Heart left ventricle (tissue), 13 donors: Measurements from ENCODE around the gene RNF126.

ENCODE experiments used
- CTCF ChIP-seq, 12 donors: fragments of 200-600 bp; sonication (generic) in 4 of 12; IDR thresholded peaks; one replicate each; pipeline versions ENCODE4 v1.5.0 to v1.8.0; 2018 to 2022; ENCODE audit warnings: antibody characterized with exemption in 12 of 12, mild to moderate bottlenecking in 5 of 12
- POLR2A ChIP-seq, 2 donors: fragments of 450-650 bp; IDR thresholded peaks; one replicate each; pipeline ENCODE4 v1.6.1; 2017; ENCODE audit warnings: antibody characterized with exemption in 2 of 2, mild to moderate bottlenecking in 2 of 2, moderate library complexity in 2 of 2
- donor health status: ischemic (EF 13 %, LVEDD 7.1; RV severe dilation, severe dysfunction).
- donor health status: DM: no; HTN: yes; CAD: no.
- donor health status: DM: no; HTN: no; CAD: no.
- donor health status: ischemic (EF 25% LVEDD 6.9; RV normal size, moderate dysfunction).
- donor health status: ischemic (EF 25% LVEDD 5.7; RV mildly dilated, moderate dysfunction).
- donor health status: ischemic (EF 35%, LVEDD 5.7; RV mildly dilated, moderate dysfunction).
- donor health status: nonischemic (EF 11% LVEDD 7.7; RV severe dilation, severe dysfunction).
- donor health status: DM: yes; HTN: yes; CAD: no.
- donor health status: PGD.
- donor health status: ischemic (EF 29% LVEDD 5.4; RV normal size, mild dysfunction).
- donor health status: nonischemic (EF 23%, LVEDD 6.1; RV moderate dilation, normal function).

DNA sequence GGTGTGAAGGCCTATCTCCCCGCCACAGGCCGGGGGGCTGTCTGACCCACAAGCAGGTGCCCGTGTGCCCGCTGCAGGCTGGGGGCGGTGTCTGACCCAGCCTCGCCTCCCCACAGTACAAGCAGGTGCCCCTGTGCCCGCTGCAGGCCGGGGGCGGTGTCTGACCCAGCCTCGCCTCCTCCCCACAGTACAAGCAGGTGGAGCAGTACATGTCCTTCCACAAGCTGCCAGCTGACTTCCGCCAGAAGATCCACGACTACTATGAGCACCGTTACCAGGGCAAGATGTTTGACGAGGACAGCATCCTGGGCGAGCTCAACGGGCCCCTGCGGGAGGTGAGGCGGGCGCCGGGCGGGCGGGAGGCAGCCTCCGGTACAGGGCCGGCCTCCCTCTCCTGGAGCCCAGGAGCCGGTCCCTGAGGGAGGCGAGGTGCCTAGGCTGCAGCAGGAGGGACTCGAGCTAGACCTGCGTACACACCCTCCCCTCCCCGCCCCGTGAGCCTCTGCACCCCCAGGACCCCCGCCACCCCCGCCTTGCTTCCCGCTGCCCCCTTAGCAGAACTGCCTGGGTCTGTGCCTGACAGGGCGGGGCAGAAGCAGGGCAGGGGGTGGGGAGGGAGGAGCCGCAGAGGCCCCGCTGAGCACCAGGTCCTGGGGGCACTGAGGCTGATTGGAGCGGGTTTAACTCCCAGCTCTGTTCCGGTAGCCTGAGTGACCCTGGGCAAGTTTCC is 52.8 kb downstream of the RNF126 start:
- TF ChIP-seq CTCF (IDR thresholded peaks at IDR 0.05): no peak
- no peak for TF ChIP-seq POLR2A (IDR thresholded peaks at IDR 0.05)
